OCI-LY7 (cell line): ENCODE measurements around the gene NAP1L4. TPM values are rescaled to one million over a fixed set of nuclear protein-coding genes. Genes with fewer than 3 reads are reported as not detected.

Experiments
- BruUV-seq: library from RNA; stranded (reverse); fragments of 400-500 nt; replicated peaks from 2 replicates; lab custom pipeline; 2021; lab: Mats Ljungman, UMichigan
- CTCF ChIA-PET: fragments of 300-600 bp; sonication (Branson Sonifier 250); formaldehyde crosslinking; loops from one replicate; lab custom pipeline; 2022; ENCODE audit warnings: antibody characterized with exemption; ENCODE audit not compliant: unreplicated experiment; lab: Charles Lee
- POLR2A ChIA-PET: fragments of 300-600 bp; sonication (Branson Sonifier 250); formaldehyde crosslinking; loops from one replicate; lab custom pipeline; 2022; ENCODE audit warnings: antibody characterized with exemption; lab: Charles Lee
- DNase-seq: peaks from one replicate; pipeline ENCODE4 v3.0.0-alpha.2; 2015; ENCODE audit warnings: low spot score
- H2AFZ ChIP-seq: fragments of 200-600 bp; sonication (generic), shearing (Covaris generic); 2 replicates; pipeline ENCODE4 v1.6.1; 2014; ENCODE audit warnings: mild to moderate bottlenecking, antibody characterized with exemption, low read length, moderate library complexity
- H3K27ac ChIP-seq: fragments of 200-600 bp; sonication (generic); 2 replicates; pipeline ENCODE4 v1.5.1; 2014; ENCODE audit warnings: mixed run types, low read depth, mild to moderate bottlenecking, moderate library complexity, low read length, inconsistent platforms; ENCODE audit not compliant: poor library complexity, severe bottlenecking
- H3K36me3 ChIP-seq: fragments of 200-600 bp; sonication (generic); 2 replicates; pipeline ENCODE4 v1.6.1; 2014; ENCODE audit warnings: mild to moderate bottlenecking, antibody characterized with exemption, low read length, moderate library complexity, mixed read lengths; ENCODE audit not compliant: insufficient read depth
- H3K4me1 ChIP-seq: fragments of 200-600 bp; sonication (generic); 2 replicates; pipeline ENCODE4 v1.5.1; 2014; ENCODE audit warnings: mild to moderate bottlenecking, low read length; ENCODE audit not compliant: insufficient read depth, poor library complexity, severe bottlenecking
- H3K4me2 ChIP-seq: fragments of 200-600 bp; sonication (generic); 2 replicates; pipeline ENCODE4 v1.6.1; 2014; ENCODE audit warnings: mild to moderate bottlenecking, low read length
- H3K4me3 ChIP-seq: fragments of 200-600 bp; sonication (generic); 2 replicates; pipeline ENCODE4 v1.5.1; 2014; ENCODE audit warnings: mild to moderate bottlenecking, low read depth, low read length; ENCODE audit not compliant: poor library complexity, severe bottlenecking
- H3K79me2 ChIP-seq: fragments of 200-600 bp; sonication (generic); 2 replicates; pipeline ENCODE4 v1.6.1; 2016; ENCODE audit warnings: low read depth, mild to moderate bottlenecking, low read length, moderate library complexity, mixed read lengths; ENCODE audit not compliant: insufficient read depth
- H3K9me2 ChIP-seq: fragments of 200-600 bp; sonication (generic); 2 replicates; pipeline ENCODE4 v1.6.1; 2016; ENCODE audit warnings: mild to moderate bottlenecking, low read length, mixed read lengths; ENCODE audit not compliant: insufficient read depth
- H3K9me3 ChIP-seq: fragments of 200-600 bp; sonication (generic); 2 replicates; pipeline ENCODE4 v1.6.1; 2014; ENCODE audit warnings: mild to moderate bottlenecking, mixed run types, low read length, mixed read lengths
- H4K20me1 ChIP-seq: fragments of 200-600 bp; sonication (generic); 2 replicates; pipeline ENCODE4 v1.6.1; 2014; ENCODE audit warnings: mild to moderate bottlenecking, antibody characterized with exemption, low read length, moderate library complexity, mixed read lengths; ENCODE audit not compliant: insufficient read depth
- CTCF ChIP-seq: fragments of 200-600 bp; sonication (generic); conservative IDR thresholded peaks from 2 replicates; pipeline ENCODE4 v1.5.1; 2014; ENCODE audit warnings: mild to moderate bottlenecking, antibody characterized with exemption, low read length, moderate library complexity, mixed read lengths
- EZH2phosphoT487 ChIP-seq: fragments of 200-600 bp; sonication (generic); IDR thresholded peaks from 2 replicates; pipeline ENCODE4 v1.6.1; 2018; ENCODE audit warnings: low read depth, borderline replicate concordance, mild to moderate bottlenecking, mixed run types, antibody characterized with exemption, low read length, moderate library complexity, mixed read lengths
- intact Hi-C: fragments of 100-400 bp; cut with micrococcal nuclease; formaldehyde crosslinking; loops from one replicate; pipeline ENCODE4 v1.10.0; 2022; ENCODE audit not compliant: unreplicated experiment
- total RNA-seq, 2 experiments: library from RNA; depleted of rRNA in 1 of 2; stranded (reverse); fragments of >200 nt in 1 of 2; shearing (Covaris generic) in 1 of 2; gene quantifications; 2 replicates each; pipeline ENCODE4 v1.2.3, GENCODE V29; 2014 to 2022

NAP1L4 gene
- total RNA-seq, 2 experiments from 2014 or later: 152 to 183 TPM

GRCh38 chr11:2931771-2932738, 60.1 kb downstream of the NAP1L4 start:
- Histone ChIP-seq H2AFZ (no peak overlapping the region), H3K9me2 (no peaks in the 10 kb centered on the region), H3K27ac (no peak overlapping the region), H3K4me1 (no peaks in the 10 kb centered on the region), H3K36me3 (no peaks in the 10 kb centered on the region), H3K4me2 (no peak overlapping the region), H4K20me1 (no peaks in the 10 kb centered on the region), H3K4me3 (no peak overlapping the region), H3K9me3 (no peaks in the 10 kb centered on the region), H3K79me2 (no peaks in the 10 kb centered on the region)
- DNase-seq: no peak
- TF ChIP-seq CTCF (no peak), EZH2phosphoT487 (no peak)
- BruUV-seq: no TSS peak
- ChIA-PET POLR2A (no interaction called here), CTCF (interaction anchor here (0.6 kb wide), 1 partner anchor 10 kb away, joined by 3 read pairs; no protein-coding TSS in a partner anchor)
- intact Hi-C loops: loop anchor here (2.0 kb wide), 1 partner anchor 159 kb away; no protein-coding TSS in a partner anchor

- Histone ChIP-seq H3K79me2 (no peaks in the 10 kb centered on the region), H4K20me1 (no peaks in the 10 kb centered on the region), H3K9me3 (no peaks in the 10 kb centered on the region), H3K4me3 (no peak overlapping the region), H3K4me2 (no peak overlapping the region), H2AFZ (no peak overlapping the region), H3K4me1 (no peaks in the 10 kb centered on the region), H3K36me3 (no peaks in the 10 kb centered on the region), H3K9me2 (no peaks in the 10 kb centered on the region), H3K27ac (no peak overlapping the region)
- no TSS peak for BruUV-seq
- DNase-seq: no peak
- intact Hi-C loops: loop anchor here (2.0 kb wide), 1 partner anchor 159 kb away; no protein-coding TSS in a partner anchor
- TF ChIP-seq CTCF: no peak
- no peak for TF ChIP-seq EZH2phosphoT487
- CTCF ChIA-PET: interaction anchor here (0.6 kb wide), 1 partner anchor 11 kb away, joined by 3 read pairs; no protein-coding TSS in a partner anchor
- POLR2A ChIA-PET: no interaction called here
These were observed 60.7 kb downstream of the NAP1L4 start for GRCh38 chr11:2931420-2931746.
